Testis (tissue), 3 donors: Measurements from ENCODE around the gene CPT2. TPM values are rescaled to one million over a fixed set of nuclear protein-coding genes. Genes with fewer than 3 reads are reported as not detected.

Source experiments
- DNase-seq: peaks from one replicate; pipeline ENCODE4 v3.0.0-alpha.2; 2019
- H3K27ac ChIP-seq, 2 donors: fragments of 200-600 bp; sonication (generic); one replicate each; pipeline ENCODE4 v1.5.1; 2019
- H3K27me3 ChIP-seq: fragments of 200-600 bp; sonication (generic); one replicate; pipeline ENCODE4 v1.5.1; 2019
- H3K36me3 ChIP-seq: fragments of 200-600 bp; sonication (generic); one replicate; pipeline ENCODE4 v1.5.1; 2017; ENCODE audit warnings: low read depth; ENCODE audit errors: missing control alignments
- H3K4me1 ChIP-seq: fragments of 200-600 bp; sonication (generic); one replicate; pipeline ENCODE4 v1.5.1; 2019
- H3K4me3 ChIP-seq, 2 donors: fragments of 200-600 bp; sonication (generic); one replicate each; pipeline ENCODE4 v1.5.1; 2017 to 2019
- H3K9me3 ChIP-seq: fragments of 200-600 bp; sonication (generic); one replicate; pipeline ENCODE4 v1.5.1; 2017
- CTCF ChIP-seq, 3 experiments: fragments of 450-650 bp in 2 of 3; fragments of 200-600 bp in 1 of 3; sonication (generic) in 1 of 3; IDR thresholded peaks; one replicate each; pipeline ENCODE4 v1.5.1; 2016 to 2019; ENCODE audit warnings: antibody characterized with exemption in 3 of 3, mild to moderate bottlenecking in 2 of 3, moderate library complexity in 1 of 3
- POLR2A ChIP-seq: fragments of 450-650 bp; IDR thresholded peaks from one replicate; pipeline ENCODE4 v1.6.1; 2017; ENCODE audit warnings: antibody characterized with exemption, mild to moderate bottlenecking, moderate library complexity
- WGBS, 2 donors: methylation state at CpG; one replicate each; pipeline ENCODE4 v1.1.5; 2018; 5-methylcytosine and 5-hydroxymethylcytosine counted together
- intact Hi-C: fragments of 100-400 bp; cut with DNase I; formaldehyde crosslinking; loops from one replicate; pipeline ENCODE4 v1.15.1; 2023; ENCODE audit warnings: low total_unique reads
- polyA plus RNA-seq: library from polyadenylated mRNA; stranded (reverse); fragments of 350-450 nt; fragmentation: Illumina TruSeq; extraction: RNeasy Lipid Tissue Mini Kit (QIAGEN cat#74804); gene quantifications from one replicate; pipeline ENCODE4 v1.2.3, GENCODE V29; 2014; ENCODE audit warnings: low read depth, low replicate concordance; ENCODE audit not compliant: insufficient read depth
- total RNA-seq, 2 donors: library from RNA; depleted of rRNA; stranded (reverse); fragments of >200 nt; gene quantifications; one replicate each; pipeline ENCODE4 v1.2.3, GENCODE V29; 2016

CPT2 gene
- total and polyA plus RNA-seq, 3 donors from 2014 or later = 36.9 to 61.7 (median 44.4) TPM

GRCh38 chr1:53189061-53189460 lies 7.6 kb upstream of the CPT2 start:
- TF ChIP-seq POLR2A (no peak), CTCF (IDR thresholded peaks at IDR 0.05) (no peak)
- Histone ChIP-seq H3K27me3 (no peaks in the 10 kb centered on the region), H3K9me3 (no peaks in the 10 kb centered on the region), H3K36me3 (no peaks in the 10 kb centered on the region), H3K4me3 (no peak overlapping the region), H3K4me1 (no peaks in the 10 kb centered on the region), H3K27ac (no peak overlapping the region)
- intact Hi-C loops = loop anchor here (10.0 kb wide), 1 partner anchor 264 kb away; the partner anchor contains the start of genes ECHDC2 and SCP2
- 56 to 68% methylated on average over 5 of the region's 5 CpGs for WGBS, 2 donors
- DNase-seq = no peak

- 76 to 86% methylated on average over 10 of the region's 10 CpGs for WGBS, 2 donors
- intact Hi-C loops = no loop called here
These were observed 6.4 kb upstream of the CPT2 start for GRCh38 chr1:53190210-53190611.

GRCh38 chr1:53195246-53196016 lies 1.2 kb upstream of the CPT2 start:
- Histone ChIP-seq H3K27ac (peak overlapping the region; percentile 96), H3K36me3 (no peaks in the 10 kb centered on the region), H3K4me3 (peak overlapping the region in 1 of 2 donors; percentile 97), H3K9me3 (no peaks in the 10 kb centered on the region), H3K4me1 (peaks cover 32% of the 10 kb centered on the region), H3K27me3 (no peaks in the 10 kb centered on the region)
- peak; percentile 56 for DNase-seq
- intact Hi-C loops = no loop called here
- TF ChIP-seq CTCF (IDR thresholded peaks at IDR 0.05) = no peak
- TF ChIP-seq POLR2A = no peak
- 30 to 34% methylated on average over 11 of the region's 11 CpGs for WGBS, 2 donors

More at GRCh38 chr1:53190210-53190611, 6.4 kb upstream of the CPT2 start:
- Histone ChIP-seq H3K4me1 (peaks cover 9% of the 10 kb centered on the region), H3K27me3 (no peaks in the 10 kb centered on the region), H3K9me3 (no peaks in the 10 kb centered on the region), H3K4me3 (no peak overlapping the region), H3K36me3 (no peaks in the 10 kb centered on the region), H3K27ac (no peak overlapping the region)
- no peak for TF ChIP-seq POLR2A
- TF ChIP-seq CTCF (IDR thresholded peaks at IDR 0.05) = no peak
- DNase-seq = no peak

- H3K4me1 ChIP-seq = peaks cover 32% of the 10 kb centered on the region
- no peak for TF ChIP-seq POLR2A
- peak overlapping the region; percentile 96 for H3K27ac ChIP-seq
- no peaks in the 10 kb centered on the region for H3K27me3 ChIP-seq
- DNase-seq = no peak
- H3K36me3 ChIP-seq = no peaks in the 10 kb centered on the region
- peak overlapping the region; percentile 92 to 97 for H3K4me3 ChIP-seq
- intact Hi-C loops = no loop called here
- 6 to 19% methylated on average over 9 of the region's 9 CpGs for WGBS, 2 donors
- no peaks in the 10 kb centered on the region for H3K9me3 ChIP-seq
These were observed 573 bp upstream of the CPT2 start for GRCh38 chr1:53196017-53196484.

GRCh38 chr1:53197291-53198200 lies 922 bp downstream of the CPT2 start:
- TF ChIP-seq CTCF (IDR thresholded peaks at IDR 0.05) (no peak), POLR2A (no peak)
- Histone ChIP-seq H3K27ac (peak overlapping the region; percentile 96), H3K4me3 (peak overlapping the region; percentile 92 to 97), H3K4me1 (peaks cover 32% of the 10 kb centered on the region), H3K27me3 (no peaks in the 10 kb centered on the region), H3K9me3 (no peaks in the 10 kb centered on the region), H3K36me3 (no peaks in the 10 kb centered on the region)
- no peak for DNase-seq
- WGBS, 2 donors = 21 to 22% methylated on average over 13 of the region's 13 CpGs
- intact Hi-C loops = no loop called here
